UCSD-AML1 (cell line): Measurements from ENCODE around the gene USH2A.
"Not testable (repeated sequence)": the region's sequence is repeated elsewhere in the genome, so short reads cannot be mapped to it uniquely, and the experiment has no call there.

ENCODE experiments used
- DNase-seq: peaks from one replicate; lab custom pipeline; 2025; ENCODE audit not compliant: unreplicated experiment; lab: John Stamatoyannopoulos, UW

The USH2A gene

DNA sequence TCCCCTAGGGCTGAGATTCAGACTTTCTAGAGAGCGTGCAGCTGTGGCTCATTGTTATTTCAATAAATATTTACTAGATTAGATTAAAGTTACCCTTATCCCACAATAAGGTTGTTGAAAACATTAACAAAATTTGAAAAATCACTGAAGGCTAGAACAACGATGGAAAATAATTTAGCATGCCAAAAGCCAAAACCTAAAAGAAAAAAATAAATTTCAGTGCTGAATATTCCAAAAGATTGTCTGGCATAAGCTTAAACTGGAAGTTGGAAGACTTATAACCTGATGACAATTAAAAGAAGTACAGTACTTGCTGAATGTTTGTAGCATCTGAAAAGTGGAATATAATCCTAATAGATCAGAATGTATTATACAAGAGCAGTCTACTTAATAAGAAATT lies 221.3 kb downstream of the USH2A start:
- DNase-seq: no peak

DNA sequence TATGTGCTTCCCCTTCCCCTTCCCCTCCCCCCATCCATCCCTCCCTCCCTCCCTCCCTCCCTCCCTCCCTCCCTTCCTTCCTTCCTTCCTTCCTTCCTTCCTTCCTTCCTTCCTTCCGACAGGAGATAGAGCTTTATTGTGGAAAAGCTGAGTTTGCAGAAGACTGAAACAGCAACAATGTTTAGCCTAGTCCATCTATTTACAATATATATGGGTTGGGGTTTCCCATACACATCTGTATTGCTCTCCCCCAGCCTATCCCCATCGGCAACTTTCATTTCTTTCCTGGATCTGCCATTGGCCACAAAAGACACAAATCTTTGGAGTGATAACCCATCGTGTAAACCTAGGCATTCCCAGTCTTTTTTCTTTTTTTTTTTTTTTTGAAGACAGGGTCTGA lies 222.3 kb downstream of the USH2A start:
- DNase-seq: no peak

DNA sequence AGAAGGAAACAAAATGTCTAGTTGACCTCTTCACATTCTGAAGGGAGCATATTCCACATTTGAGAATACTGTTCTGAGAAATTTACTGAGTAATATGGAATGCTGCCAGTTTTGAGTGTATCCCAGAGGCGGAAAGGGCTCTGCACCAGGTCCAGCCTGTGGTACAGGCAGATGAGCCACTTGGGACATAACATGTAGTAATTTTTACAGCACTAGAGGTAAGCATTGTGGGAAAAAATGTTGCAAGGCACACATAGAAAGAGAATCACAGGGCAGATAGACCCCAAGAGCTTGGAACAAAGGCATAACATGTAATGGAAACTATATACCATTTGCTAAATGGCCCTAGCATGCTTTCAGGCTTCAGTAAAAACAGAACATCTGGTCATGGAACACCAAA lies 228.5 kb downstream of the USH2A start:
- no peak for DNase-seq

DNA sequence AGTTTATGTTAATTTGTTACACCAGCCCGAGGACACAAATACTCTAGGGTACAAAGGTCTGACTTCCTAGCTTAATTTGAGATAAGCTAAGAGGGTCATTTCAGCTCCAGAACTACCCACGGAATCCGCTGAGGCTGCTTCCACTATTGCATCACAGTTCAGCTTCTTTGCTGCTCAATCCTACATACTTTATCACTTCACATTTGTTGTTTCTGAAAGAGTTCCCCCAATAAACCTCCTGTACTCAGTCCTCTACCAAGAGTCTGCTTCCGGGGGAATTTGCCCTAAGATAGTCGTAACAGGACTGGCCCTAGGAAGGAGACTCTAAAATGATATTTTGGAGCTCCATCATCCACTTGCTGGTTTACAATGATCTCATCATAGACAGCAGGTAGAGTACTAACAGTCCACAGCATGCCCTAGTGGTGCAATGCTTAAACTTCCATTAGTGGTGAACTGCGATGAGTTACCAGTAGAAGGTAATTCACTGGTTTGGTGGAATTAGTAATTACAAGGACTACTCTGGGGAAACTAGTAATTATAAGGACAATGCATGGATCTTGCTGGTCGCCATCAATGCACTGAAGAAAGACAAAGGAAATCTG lies 229.3 kb downstream of the USH2A start:
- no peak for DNase-seq

DNA sequence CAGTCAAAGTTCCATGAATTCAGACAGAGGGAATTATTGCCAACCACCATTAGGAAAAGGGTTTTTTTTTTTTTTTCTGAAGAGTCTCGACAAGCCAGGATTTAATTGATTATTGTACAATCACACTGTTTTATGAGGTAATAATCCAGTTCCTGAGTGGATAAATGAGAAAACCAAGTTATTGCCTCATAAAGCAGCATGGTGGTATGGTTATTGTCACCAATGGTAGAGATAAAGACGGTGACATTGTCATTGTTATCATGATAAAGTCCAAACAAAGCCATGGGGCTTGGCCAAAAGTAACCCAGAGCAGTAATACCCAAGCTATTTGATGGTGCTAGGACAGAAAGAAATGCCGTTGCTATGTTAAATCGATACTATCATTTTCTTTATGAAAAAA lies 232.8 kb downstream of the USH2A start:
- DNase-seq: no peak

DNA sequence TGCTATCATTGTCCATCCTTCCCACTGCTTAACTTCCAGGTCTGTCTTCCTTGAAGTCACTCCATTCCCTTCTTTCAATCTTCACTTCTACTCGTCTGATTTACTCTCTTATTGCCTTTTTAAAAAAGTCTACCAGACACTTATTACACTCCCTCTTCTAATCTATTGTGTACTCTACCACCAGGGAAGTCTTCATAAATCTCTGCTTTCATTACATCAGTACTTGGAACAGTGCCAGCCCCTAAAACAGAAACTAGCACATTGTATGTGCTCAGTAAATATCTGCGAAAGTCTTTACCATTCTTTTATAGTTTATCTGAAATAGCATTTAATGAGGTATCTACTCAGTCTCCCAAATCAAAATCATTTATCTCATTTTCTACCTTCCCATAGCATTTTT lies 236.4 kb downstream of the USH2A start:
- no peak for DNase-seq

DNA sequence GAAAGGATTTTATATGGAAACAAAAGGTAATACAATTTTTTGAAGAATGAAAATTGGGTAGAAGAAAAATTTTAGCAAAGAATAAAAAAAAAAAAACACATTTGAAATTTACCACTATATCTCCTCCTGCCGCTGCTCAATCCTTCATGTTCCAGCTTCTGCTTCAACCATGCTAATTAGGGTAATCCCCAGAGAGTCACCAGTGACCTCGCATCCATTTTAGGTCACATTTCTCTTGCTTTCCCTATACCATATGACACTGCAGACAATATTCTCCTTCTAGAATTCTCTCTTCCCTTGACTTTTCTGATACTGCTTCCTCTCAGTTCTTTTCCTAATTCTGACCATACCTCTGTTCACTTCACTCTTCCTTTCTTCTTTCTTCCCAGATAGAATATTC lies 237.1 kb downstream of the USH2A start:
- no peak for DNase-seq

DNA sequence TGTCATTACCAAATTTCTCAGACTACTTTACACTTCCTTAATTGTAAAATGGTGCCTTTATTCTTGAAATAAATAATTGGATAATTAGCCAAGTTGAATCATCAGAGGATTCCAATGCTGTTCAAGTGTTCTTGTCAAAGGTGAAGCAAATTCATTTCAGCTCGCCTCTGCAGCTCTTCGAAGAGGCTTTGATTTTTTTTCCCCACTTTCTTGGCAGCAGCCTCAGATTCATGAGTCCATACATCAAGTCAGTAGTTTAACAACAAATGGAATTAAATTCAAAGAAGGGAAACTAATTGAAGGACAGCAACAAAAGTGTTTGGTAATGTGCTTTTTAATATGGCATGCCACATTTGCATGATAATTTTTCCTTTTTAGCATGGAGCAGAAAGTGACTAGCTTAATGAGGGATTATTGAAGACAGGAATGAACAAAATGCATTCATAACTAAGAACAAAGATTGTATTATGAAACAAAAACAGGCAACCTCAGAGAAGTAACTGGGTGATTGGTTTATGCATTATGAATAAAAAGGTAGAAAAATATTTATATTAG lies 239.0 kb downstream of the USH2A start:
- no peak for DNase-seq

DNA sequence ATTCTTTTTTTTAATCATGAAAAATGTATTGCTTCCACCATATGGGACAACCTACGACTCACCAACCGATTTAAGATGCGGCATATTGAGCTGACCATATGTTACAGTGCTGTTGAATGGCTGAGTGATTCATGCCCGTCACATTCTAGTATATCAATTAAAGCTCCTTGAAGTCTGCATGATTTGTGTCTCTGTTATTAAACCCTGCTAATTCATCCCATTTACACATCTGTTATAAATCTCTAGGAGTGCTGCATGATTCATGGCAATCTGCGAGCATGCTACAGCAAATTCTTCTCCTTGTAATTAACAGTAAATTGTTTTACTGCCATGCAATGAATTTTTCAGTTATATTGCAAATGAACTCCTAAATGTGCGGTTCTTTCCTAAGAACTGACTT lies 239.8 kb downstream of the USH2A start:
- no peak for DNase-seq

DNA sequence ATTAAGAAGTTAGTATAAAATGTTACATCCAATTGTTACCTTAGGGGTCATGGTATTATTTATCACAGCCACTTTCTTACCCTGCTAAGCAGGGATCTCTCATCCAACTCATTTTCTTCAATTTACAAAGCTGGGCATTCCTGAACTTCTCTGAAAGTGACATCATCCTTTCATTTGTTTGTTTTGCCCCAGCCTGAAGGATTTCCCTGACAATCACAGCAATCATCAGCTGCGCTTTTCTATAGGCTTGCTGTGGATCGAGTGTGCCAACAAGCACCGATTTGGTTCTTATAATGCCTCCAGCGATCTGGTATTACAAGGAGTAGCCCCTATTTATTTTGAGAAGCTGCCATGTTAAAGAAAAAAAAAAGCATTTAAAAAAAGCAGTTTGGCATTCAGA lies 240.2 kb downstream of the USH2A start:
- no peak for DNase-seq

DNA sequence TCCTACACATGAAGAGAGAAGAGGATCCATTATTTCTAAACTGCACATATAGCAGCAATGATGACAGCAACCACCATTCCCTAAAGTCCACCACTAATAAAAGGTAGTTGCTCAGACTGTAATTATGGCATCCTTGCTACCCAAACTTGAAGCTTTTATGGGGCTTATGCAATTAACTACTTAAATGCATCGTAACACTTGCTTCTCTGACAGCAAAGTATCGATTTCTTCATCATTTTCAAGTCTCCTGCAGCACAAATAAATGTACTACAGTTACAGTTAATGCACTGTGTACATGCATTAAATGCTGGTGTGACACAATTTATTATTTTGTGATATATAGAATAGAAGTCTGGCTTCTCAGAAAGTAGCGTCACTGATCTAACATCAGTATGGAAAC lies 241.7 kb downstream of the USH2A start:
- DNase-seq: no peak

DNA sequence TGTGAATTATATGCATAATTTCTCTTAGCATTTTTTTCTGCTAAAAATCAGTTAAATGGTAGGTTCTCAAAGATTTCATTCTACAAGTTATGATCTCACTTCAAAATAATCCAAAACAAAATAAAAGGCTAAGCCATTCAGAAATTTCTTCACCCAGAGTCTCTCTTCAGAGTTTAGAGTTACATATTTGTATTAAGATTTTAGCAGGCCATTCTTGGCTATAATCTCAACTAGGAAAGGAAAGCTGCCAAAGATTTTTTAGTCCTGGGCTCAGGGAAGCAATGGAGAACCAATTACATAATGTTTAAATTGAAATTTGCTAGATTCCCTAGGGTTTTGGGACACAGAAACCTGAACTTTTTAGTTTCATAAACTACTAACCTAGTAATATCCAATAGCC lies 245.0 kb downstream of the USH2A start:
- no peak for DNase-seq

DNA sequence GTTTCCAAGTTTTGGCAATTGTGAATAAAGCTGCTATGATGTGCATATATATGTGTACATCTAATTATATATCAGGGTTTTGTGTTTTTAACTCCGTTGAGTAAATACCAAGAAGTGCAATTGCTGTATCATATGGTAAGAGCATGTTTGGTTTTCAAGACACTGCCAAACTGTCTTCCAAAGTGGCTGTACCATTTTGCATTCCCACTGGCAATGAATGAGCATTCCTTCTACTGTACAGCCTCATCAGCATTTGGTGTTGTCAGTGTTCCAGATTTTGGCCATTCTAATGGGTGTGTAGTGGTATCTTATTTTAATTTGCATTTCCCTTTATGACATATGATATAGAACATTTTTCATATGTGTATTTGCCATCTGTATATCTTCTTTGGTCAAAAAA lies 246.3 kb downstream of the USH2A start:
- no peak for DNase-seq

DNA sequence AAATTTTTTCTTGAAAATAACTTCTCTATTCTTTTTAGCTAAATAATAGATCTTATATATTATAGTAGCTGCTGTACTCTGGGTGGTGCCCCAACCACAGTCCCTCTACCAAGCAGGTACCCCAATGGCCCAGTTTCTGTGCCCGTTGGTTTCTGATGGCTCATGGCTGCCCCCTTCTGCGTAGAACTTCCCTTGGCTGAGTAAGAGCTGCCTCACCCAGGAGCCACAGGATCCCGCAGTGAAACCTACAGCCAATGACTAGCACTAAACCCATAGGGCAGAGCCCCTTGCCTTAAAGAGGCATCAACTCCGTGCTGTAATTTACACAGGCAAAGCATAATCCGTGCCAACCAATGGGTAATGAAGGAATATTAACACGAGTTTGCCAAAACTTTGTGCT lies 247.5 kb downstream of the USH2A start:
- no peak for DNase-seq

DNA sequence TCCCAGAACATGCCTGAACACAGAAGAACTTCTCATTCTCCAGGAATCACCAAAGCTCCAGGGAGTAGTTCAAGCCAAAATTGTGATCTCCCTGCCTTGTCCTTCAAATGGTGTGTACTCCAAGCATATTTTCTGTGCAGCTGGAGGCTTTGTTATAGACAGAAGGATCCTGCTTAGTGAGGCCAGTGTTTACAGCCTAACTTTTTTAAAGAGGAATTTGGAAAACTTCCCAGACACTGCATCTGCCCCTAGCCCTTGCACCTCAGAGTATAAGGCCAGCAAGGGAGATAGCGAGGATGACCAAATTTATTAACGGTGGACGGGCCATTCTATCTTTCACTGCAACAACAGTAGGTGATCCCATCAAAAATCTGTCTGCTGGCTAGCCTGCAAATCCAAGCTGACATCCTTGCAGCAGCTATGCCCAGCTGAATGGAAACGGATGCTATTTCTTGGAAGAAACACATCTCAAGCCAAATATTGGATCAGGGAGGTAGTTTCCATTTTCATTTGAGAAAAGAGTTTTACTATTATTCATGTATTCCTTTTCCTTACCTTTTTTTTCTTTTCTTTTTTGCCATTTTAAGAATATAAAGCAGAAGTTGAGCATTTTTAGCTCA lies 249.8 kb downstream of the USH2A start:
- no peak for DNase-seq

DNA sequence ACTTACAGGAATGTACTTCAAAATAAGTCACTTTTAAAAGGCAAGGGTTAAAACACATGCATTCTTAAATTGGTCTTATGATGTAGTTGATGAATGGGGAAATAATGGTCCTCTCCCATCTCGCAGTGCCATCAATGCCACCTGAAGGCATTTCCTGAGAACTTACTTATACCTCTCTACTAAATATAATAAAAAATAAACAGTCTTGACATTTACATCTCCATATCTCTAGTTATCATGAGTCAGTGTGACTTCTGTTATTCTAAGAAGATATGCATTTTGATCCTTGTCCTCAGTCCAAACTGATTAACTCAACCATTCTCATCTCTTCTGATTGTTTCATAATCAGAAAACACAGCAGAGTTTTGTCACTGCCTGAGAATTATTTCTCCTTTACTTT lies 253.9 kb downstream of the USH2A start:
- DNase-seq: no peak

DNA sequence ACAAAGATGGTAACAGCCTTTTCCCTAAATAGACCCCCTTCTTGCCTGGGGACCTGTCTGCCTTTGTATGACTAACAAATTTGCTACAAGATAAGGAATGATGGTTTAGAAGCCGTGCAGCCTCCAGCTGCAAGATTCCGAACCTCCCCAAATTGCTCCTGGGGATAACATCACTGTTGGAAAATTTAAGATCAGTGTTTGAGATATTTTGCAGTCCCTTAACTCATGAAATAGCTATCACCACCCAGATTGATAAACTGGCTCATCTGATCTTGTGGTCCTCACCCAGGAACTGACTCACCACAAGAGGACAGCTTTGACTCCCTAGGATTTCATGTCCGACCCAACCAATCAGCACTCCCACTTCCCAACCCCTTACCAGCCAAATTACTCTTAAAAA lies 254.7 kb downstream of the USH2A start:
- no peak for DNase-seq

DNA sequence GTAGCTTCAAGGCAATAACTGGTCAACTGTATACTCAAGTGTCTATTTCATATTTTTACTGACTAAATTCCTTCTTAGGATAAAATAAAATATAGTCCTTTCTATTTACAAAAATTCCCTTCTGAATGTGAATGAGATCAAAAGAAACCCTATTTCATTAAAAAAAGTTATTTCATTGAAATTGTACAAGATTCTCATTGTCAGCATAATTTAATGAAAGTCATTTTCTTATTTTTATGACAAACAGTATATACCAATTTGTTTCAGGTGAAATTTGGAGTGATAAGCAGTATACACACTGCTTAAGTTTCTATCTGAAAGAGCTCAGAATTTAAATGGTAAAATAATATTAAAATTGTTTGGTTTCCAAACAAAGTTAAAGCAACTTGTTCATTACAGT lies 269.2 kb downstream of the USH2A start:
- no peak for DNase-seq

DNA sequence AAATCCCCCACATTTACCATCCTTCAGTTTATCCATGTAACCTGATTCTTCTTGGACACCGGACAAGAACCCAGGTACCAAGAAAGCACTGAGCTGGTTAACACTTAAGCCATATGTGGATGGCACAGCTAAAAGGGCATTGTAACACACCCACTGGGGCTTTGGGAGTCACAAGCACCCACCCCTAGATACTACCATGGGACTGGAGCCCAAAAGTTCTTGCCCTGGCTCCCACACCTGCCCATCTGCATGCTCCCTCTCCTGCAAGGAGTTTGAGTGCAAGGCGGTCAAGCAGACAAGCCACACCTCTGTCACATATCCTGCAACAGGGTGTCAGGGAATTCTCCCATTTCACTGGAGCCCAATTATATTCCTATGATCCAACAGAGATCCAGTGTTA lies 270.1 kb downstream of the USH2A start:
- no peak for DNase-seq

DNA sequence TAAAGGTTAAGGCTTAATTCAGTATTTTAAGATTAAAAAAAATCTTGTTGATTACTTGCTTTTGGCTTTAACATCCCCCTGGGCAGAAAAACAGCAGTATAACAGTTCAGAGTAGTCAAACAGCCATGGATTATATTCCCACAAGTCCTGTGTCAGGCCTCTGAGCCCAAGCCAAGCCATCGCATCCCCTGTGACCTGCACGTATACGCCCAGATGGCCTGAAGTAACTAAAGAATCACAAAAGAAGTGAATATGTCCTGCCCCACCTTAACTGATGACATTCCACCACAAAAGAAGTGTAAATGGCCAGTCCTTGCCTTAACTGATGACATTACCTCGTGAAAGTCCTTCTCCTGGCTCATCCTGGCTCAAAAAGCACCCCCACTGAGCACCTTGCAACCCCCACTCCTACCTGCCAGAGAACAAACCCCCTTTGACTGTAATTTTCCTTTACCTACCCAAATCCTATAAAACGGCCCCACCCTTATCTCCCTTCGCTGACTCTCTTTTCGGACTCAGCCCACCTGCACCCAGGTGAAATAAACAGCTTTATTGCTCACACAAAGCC lies 277.7 kb downstream of the USH2A start:
- DNase-seq: not testable (repeated sequence)

DNA sequence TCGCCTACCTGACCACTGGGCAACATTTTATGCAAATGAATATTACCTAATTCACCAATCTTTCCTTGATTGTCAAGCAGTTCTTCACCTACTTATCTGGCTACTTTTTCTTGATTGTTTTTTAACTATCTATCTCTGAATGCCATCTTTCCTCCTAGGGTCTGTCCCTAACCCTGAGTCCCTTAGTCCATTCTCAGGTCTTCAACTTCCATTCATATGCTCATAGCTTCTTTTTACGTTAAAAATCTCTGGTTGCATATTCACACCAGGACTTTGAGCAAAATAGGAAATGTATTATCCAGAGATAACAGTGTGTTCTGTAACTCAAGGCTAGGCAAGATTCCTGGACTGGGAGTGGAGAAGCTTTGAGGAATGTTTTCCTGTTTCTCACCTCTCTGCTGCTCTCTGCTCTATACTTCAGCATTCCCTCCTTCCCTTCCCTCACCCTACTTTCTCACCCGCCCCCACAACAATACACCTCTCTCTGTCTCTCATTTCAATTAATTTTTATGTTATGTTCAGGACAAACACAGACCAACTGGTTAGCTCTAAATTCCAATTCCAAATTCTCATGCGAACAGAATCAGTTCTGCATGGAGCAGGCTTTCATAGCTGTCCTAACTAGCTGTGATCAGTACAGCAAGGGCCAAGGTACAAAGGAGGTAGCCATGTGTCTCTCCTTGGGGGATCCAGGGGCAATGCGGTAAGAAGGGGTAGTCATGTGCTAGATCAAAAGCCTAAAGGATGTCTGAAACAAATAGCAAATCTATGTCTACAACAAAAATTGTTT lies 278.4 kb downstream of the USH2A start:
- DNase-seq: no peak

DNA sequence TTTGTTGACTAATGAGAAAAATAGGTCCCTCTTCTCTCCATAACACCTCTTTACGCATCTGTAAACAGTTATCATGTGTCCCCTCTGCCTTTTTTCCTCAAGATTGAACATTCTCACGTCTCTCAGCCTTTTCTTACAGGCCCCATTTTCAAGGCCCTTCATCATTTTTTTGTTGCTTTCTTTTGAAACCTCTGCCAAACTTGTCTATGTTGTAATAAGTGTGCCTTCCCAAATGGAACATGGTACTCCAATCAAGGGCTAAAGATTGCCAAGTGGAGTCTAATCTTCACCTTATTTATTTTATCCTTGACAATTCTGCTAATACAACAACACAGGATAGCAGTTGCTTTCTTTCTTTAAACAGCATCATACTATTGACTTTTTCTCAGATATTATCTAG lies 280.3 kb downstream of the USH2A start:
- no peak for DNase-seq
